Activated T-helper 17 cell treated with anti-CD3 and anti-CD28 coated beads, Interleukin-2, amount 50 U/mL, for 72 hours (primary cell): ENCODE data around the gene SCAMP5. TPM values are rescaled to one million over a fixed set of nuclear protein-coding genes. Genes with fewer than 3 reads are reported as not detected.

ENCODE experiments used
- ATAC-seq: fragments of 150-1000 bp; cut with Tn5 transposase; replicated peaks from 2 replicates; pipeline ENCODE4 v1.10.0; 2021; ENCODE audit warnings: mild to moderate bottlenecking, moderate library complexity
- H3K27ac Mint-ChIP-seq: one replicate; pipeline ENCODE4 v1.8.0; 2022; ENCODE audit warnings: mixed read lengths
- H3K27me3 Mint-ChIP-seq: one replicate; pipeline ENCODE4 v1.8.0; 2022; ENCODE audit warnings: mixed read lengths
- H3K36me3 Mint-ChIP-seq: one replicate; pipeline ENCODE4 v1.8.0; 2022; ENCODE audit warnings: low read depth, mild to moderate bottlenecking, mixed read lengths
- H3K4me1 Mint-ChIP-seq: one replicate; pipeline ENCODE4 v1.8.0; 2022; ENCODE audit warnings: mixed read lengths
- H3K4me3 Mint-ChIP-seq: one replicate; pipeline ENCODE4 v1.8.0; 2022; ENCODE audit warnings: mild to moderate bottlenecking, mixed read lengths
- H3K9me3 Mint-ChIP-seq: one replicate; pipeline ENCODE4 v1.8.0; 2022; ENCODE audit warnings: mixed read lengths
- total RNA-seq, 2 donors: library from RNA; stranded (reverse); gene quantifications; one replicate each; pipeline ENCODE4 v1.2.3, GENCODE V29; 2022

The SCAMP5 gene
- total RNA-seq, 2 donors from 2014 or later, result 5.1 to 5.3 TPM

DNA sequence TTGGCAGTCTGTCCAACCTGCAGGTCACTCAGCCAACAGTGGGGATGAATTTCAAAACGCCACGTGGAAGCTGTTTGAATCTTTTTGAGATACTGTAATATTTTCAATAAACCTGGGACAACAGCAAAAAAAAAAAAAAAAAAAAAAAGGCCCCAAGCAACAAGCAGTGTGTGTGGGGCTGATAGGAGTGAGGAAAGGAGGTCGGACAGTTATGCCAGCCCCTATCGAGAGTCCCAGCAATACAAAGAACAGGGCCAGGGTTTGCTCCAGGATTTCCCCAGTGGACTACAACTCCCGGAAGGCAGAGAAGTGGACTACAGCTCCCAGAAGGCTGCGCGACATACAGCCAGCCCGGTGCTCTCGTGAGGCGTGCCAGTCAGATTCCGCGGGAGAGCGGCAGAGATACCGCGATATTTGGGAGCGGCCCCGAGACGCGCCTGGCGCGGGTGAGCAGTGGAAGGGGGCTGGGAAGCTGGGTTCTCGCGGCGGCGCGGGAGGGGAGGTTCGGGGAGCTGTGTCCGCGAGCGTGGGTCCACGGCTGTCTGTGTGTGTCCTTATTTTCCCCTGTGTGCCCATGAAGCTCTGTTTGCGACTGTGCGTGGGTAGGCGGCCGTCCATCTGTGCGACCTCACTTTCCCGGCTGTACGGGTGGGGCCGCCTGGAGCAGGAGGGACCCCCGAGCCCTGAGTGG, 28.0 kb downstream of the SCAMP5 start, which contains the start of gene PPCDC:
PPCDC (plus strand) TSS at position 410 of the 691 bp plus-strand sequence. CDS start 4,729 bp downstream, outside the sequence.
- Mint-ChIP-seq H3K4me3 (peak within 1 kb of the TSS; percentile 92), H3K36me3 (no peaks in the 10 kb centered on the region), H3K9me3 (no peaks in the 10 kb centered on the region), H3K4me1 (peaks cover 6% of the 10 kb centered on the region), H3K27ac (peak within 1 kb of the TSS; percentile 98), H3K27me3 (no peaks in the 10 kb centered on the region)
- ATAC-seq, result peak; percentile 100

DNA sequence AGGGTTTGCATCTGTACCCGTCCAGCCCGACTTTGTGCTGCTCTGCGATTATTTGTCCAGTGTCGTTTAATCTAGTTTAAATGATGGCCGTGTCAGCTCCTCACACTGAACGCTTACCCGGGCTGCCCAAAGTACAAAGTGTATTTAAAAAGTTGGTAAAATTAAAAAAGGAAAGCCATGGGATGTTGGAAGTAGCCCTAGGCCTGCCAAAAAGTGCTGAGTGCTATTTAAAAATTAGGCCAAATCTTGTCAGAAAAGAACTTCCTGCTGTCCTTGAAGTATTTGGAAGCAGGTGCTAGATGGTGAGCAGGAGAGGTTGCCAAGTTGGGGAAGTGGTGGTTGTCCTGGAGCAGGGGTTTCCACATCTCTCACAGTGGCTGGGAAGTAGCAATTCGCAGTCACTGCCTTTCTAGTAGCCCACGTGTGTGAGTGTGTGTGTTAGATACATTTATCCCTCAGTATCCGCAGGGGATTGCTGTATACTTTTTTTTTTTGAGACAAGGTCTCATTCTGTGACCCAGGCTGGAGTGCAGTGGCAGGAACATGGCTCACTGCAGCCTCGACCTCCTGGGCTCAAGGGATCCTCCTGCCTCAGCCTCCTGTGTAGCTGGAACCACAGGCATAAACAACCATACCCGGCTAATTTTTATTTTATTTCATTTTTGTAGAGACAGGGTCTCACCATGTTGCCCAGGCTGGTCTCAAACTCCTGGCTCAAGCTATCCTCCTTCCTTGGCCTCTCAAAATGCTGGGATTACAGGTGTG, 28.7 kb downstream of the SCAMP5 start:
- Mint-ChIP-seq H3K9me3 (no peaks in the 10 kb centered on the region), H3K4me1 (peaks cover 8% of the 10 kb centered on the region), H3K4me3 (peak overlapping the region; percentile 92), H3K27ac (peak overlapping the region; percentile 98), H3K27me3 (no peaks in the 10 kb centered on the region), H3K36me3 (peaks cover 2% of the 10 kb centered on the region)
- peak; percentile 13 for ATAC-seq

DNA sequence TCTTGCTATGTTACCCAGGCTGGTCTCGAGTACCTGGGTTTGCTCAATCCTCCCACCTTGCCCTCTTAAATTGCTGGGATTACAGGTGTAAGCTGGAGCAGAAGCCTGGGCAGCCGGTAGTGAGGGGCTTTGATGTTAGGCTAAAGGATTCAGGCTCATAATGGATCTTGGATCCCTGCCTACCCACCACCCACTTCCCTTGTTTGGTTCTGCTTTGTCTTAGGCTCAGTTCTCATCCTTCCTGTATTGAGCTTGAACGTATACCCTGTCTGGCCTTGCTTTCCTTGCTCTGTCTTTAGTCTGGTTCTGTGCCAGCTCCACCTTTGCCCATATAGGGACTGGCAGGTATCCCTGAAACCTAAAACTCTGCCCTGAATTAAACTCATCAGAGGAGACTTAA, 29.7 kb downstream of the SCAMP5 start:
- H3K4me1 Mint-ChIP-seq, result peaks cover 12% of the 10 kb centered on the region
- no peak for ATAC-seq
- no peaks in the 10 kb centered on the region for H3K9me3 Mint-ChIP-seq
- H3K27me3 Mint-ChIP-seq, result no peaks in the 10 kb centered on the region
- H3K27ac Mint-ChIP-seq, result peak overlapping the region; percentile 98
- H3K4me3 Mint-ChIP-seq, result peak overlapping the region; percentile 92
- H3K36me3 Mint-ChIP-seq, result peaks cover 6% of the 10 kb centered on the region

DNA sequence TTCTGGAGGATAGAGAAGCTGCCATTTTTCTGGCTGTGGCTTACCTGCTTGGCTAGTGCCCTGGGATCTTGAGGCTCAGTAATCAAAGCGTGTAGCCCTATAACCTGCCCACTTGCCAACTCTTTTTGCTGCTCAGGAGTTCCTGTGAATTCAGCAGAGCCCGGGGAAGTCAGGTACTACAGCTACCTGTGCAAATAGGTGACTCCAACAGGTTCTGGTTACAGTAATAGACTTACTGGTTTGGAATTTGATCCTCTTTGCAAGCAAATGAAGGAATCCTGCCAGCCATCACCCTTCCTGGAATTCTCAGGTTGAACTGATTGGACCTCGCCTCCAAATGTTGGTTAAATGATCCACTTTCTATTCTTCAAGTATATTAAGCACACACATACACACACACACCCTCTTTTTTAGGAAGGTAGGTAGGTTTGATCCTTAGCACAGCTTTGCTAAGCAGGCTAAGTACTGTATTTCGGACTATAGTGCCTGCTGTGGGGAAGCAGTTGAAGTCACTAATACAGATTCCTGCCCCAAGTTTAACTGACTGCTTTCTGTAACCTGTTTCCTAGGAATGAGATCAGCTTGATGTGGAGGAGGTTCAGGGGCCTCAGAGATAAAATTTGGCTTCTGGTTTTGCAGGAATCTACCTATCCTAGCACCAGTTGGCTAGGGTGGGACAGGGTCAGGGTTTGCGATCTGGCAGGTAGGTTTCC, 30.3 kb downstream of the SCAMP5 start:
- H3K36me3 Mint-ChIP-seq, result peaks cover 6% of the 10 kb centered on the region
- H3K4me1 Mint-ChIP-seq, result peaks cover 12% of the 10 kb centered on the region
- no peak for ATAC-seq
- peak overlapping the region; percentile 92 for H3K4me3 Mint-ChIP-seq
- H3K27ac Mint-ChIP-seq, result peak overlapping the region; percentile 98
- H3K27me3 Mint-ChIP-seq, result no peaks in the 10 kb centered on the region
- no peaks in the 10 kb centered on the region for H3K9me3 Mint-ChIP-seq

DNA sequence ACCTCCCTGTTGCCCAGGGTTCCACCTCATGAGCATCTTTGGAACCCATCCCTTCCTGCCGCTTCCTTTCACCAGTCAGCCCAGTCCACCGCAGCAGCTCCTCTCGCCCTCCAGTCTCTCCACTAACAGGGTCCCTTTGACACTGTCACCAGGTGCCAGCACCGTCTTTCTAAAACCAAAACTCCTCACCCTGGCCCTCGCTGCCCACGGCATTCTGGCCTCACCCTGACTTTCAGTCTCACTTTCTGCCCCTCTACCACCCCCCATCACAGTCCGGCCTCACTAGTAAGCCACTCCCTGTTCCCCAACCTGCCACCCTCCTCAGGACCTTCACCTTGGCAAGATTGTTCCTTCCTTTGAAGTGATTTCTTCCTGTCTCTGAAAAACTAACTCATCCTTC, 32.2 kb downstream of the SCAMP5 start:
- Mint-ChIP-seq H3K27me3 (no peaks in the 10 kb centered on the region), H3K27ac (peak overlapping the region; percentile 20), H3K9me3 (no peaks in the 10 kb centered on the region), H3K4me3 (no peak overlapping the region), H3K36me3 (peaks cover 16% of the 10 kb centered on the region), H3K4me1 (peaks cover 12% of the 10 kb centered on the region)
- ATAC-seq, result no peak

DNA sequence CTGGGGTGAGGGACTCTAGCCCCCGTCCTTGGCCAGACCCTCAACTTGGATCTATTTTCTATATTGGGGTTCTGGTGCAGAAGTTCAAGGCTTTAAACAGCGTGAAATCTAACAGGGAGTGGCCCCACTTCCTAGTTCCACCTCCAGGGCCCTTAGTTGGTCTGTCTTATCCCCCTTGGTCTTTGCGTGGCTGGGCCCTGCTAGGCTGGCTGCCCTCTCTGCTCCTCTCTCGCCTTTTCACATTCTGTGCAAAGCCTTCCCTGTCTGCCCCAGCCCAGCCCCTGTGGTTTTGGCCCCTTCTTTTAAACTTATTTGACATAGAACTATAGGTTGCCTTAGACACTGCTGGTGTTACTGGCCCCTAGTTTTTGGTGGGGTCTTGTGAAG, 33.6 kb downstream of the SCAMP5 start:
- Mint-ChIP-seq H3K4me3 (no peak overlapping the region), H3K36me3 (peaks cover 21% of the 10 kb centered on the region)

DNA sequence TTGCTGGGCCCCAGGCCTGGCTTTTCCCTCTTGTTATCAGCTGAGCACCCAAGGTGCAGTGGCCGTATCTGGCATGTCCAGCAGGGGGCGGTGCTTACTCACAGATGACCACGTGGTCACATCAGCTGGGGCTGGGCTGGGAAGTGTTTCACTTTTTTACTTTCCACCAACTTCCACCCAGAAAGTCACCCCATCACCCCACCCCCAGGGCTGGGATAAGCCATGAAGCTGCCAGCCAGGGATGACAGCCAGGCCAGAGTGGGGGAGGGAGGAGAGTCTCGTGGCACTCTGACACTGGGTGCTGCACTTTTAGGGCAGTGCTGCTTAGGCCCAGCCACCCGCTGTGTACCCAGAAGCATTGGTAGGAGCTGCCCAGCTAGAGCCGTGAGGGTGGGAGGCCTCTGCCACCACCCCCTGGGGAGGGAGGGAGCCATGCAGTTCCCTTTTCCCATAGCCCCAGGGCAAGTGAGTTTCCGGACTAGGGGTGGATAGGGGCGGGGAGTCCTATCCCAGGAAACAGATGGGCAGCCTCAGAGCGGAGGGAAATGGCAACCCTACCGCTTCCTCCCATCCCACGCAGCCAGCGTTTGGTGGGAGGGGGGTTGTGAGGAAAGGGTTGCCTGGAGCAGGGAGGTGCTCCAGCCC, 34.1 kb downstream of the SCAMP5 start:
- no peaks in the 10 kb centered on the region for H3K27me3 Mint-ChIP-seq
- H3K27ac Mint-ChIP-seq, result peak overlapping the region; percentile 40
- no peaks in the 10 kb centered on the region for H3K9me3 Mint-ChIP-seq
- no peak overlapping the region for H3K4me3 Mint-ChIP-seq
- H3K36me3 Mint-ChIP-seq, result peaks cover 21% of the 10 kb centered on the region
- ATAC-seq, result peak; percentile 96
- peaks cover 12% of the 10 kb centered on the region for H3K4me1 Mint-ChIP-seq

More for the DNA sequence above, 33.6 kb downstream of the SCAMP5 start:
- H3K27ac Mint-ChIP-seq, result peak overlapping the region; percentile 40
- H3K9me3 Mint-ChIP-seq, result no peaks in the 10 kb centered on the region
- H3K4me1 Mint-ChIP-seq, result peaks cover 12% of the 10 kb centered on the region
- H3K27me3 Mint-ChIP-seq, result no peaks in the 10 kb centered on the region
- ATAC-seq, result peak; percentile 30

DNA sequence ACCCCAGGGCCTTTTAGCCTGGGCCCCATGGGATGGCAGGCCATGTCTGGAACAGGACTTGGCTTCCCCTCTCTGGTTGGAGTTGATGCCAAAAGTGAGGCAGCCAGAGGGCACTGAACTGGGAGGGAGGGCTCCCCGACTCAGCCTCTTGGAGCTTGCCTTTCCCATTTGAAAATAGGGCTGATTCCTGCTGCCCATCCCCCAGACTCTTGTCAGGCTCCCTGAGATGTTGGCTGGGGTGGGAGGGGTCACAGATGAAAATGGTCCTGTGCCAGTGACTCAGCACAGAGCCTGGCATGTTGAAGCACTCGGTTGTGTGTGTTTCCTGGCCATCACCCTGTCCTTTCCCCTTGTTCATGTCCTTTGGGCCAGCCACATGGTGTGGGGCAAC, 34.7 kb downstream of the SCAMP5 start:
- peaks cover 21% of the 10 kb centered on the region for H3K36me3 Mint-ChIP-seq
- H3K9me3 Mint-ChIP-seq, result no peaks in the 10 kb centered on the region
- H3K4me1 Mint-ChIP-seq, result peaks cover 10% of the 10 kb centered on the region
- no peaks in the 10 kb centered on the region for H3K27me3 Mint-ChIP-seq
- H3K4me3 Mint-ChIP-seq, result no peak overlapping the region
- no peak overlapping the region for H3K27ac Mint-ChIP-seq
- no peak for ATAC-seq

DNA sequence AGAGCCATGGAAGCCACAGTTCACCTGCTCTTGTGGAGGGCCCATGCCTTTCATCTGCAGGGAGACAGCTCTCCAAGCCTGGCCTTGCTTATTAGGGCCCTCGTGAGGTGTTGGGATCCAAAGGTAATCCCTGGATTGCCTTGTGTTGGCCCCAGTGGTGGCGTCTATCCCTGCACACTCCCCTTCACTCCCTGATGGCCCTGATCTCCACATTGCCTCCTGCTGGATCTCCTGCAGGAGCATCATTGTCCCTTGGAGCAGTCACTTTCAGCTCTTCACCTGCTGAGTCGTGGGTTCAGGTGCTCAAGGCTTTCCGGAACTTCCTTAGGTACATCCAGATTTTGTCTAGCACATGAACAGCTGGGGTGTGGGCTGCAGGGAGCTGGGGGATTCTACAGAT, 35.1 kb downstream of the SCAMP5 start:
- Mint-ChIP-seq H3K27ac (no peak overlapping the region), H3K4me1 (peaks cover 6% of the 10 kb centered on the region), H3K36me3 (peaks cover 21% of the 10 kb centered on the region), H3K9me3 (no peaks in the 10 kb centered on the region), H3K27me3 (no peaks in the 10 kb centered on the region), H3K4me3 (no peak overlapping the region)
- ATAC-seq, result no peak

DNA sequence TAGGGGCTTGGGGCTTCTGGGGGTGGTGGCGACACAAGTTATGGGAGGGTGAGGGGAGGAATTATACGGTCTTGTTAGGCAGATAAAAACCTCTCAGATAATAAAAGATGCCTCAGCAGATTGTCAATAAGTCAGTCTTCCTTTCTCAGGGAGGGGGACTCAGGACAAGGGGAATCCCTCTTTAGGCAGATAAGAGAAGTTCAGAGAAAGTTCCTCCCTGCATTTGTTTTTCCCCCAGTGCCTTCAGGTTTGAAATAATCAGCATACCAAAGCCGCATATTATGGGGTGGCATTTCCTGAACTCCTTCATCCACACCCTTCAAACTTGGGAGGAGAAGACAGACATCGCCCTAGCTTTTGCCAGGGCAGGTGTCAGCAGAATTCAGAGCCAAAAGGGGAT, 36.5 kb downstream of the SCAMP5 start:
- Mint-ChIP-seq H3K27me3 (no peaks in the 10 kb centered on the region), H3K4me1 (peaks cover 13% of the 10 kb centered on the region), H3K27ac (no peak overlapping the region), H3K36me3 (peaks cover 28% of the 10 kb centered on the region), H3K4me3 (no peak overlapping the region), H3K9me3 (no peaks in the 10 kb centered on the region)
- no peak for ATAC-seq

DNA sequence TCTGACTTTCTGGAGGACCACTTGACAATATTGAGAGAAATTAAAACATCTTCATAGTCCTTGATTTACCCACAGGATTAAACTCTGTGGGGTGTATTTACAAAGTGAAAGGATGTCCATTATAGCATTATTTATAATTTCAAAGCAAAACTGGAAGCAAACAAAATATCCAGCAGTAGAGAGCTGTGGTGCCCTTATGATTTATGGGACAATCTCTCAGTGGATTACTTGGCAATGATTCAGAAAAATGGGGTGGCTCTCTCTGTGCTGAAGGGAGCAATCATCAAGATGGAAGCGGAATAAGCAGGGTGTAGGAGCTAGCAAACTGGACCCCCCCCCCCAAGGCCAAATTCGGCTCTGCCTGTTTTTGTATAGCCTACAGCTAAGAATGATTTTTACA, 37.0 kb downstream of the SCAMP5 start:
- H3K27ac Mint-ChIP-seq, result no peak overlapping the region
- peaks cover 32% of the 10 kb centered on the region for H3K36me3 Mint-ChIP-seq
- no peaks in the 10 kb centered on the region for H3K9me3 Mint-ChIP-seq
- ATAC-seq, result no peak
- H3K4me1 Mint-ChIP-seq, result peaks cover 19% of the 10 kb centered on the region
- no peaks in the 10 kb centered on the region for H3K27me3 Mint-ChIP-seq
- no peak overlapping the region for H3K4me3 Mint-ChIP-seq

DNA sequence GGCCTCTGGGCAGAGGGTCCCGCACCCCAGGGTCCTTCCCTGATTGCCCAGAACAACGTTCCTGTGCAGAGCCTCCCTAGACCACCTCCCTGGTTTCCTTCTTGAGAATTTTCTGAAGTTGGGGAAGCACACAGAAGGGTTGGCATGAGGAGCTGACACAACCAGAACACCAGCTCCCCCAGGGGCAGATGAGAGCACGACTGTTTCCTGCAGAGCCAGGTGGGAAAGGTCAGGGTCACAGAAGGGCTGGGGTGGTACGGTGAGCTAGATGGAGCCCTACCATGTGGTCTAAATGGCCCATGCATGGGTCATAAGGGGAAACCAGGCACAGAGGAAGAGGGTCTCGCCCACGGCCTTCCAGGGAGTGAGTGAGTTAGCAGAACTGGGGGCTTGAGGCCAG, 38.4 kb downstream of the SCAMP5 start:
- no peak for ATAC-seq
- Mint-ChIP-seq H3K27ac (no peak overlapping the region), H3K36me3 (peaks cover 43% of the 10 kb centered on the region), H3K4me3 (no peak overlapping the region), H3K9me3 (no peaks in the 10 kb centered on the region), H3K4me1 (peaks cover 25% of the 10 kb centered on the region), H3K27me3 (no peaks in the 10 kb centered on the region)

DNA sequence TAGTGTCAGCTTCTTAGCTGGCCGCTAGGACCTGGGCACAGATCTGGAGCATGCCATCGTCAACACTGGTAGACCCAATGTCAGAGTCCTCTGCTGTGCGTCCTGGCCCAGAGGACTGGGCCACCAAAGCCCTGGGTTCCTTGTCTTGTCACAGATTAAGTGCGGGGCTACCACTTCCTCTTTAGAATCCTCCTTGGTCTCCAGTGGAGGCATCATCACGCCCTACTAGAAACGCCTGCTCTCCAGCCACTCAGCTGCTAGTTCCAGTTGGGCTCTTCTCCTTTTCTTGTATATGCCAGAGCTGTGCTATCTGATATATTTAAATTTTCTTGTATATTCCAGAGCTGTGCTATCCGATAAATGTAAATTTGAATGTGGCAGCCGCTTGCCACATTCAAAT, 39.3 kb downstream of the SCAMP5 start:
- Mint-ChIP-seq H3K9me3 (no peaks in the 10 kb centered on the region), H3K36me3 (peaks cover 39% of the 10 kb centered on the region), H3K27ac (no peak overlapping the region), H3K4me1 (peaks cover 19% of the 10 kb centered on the region), H3K4me3 (no peak overlapping the region), H3K27me3 (no peaks in the 10 kb centered on the region)
- no peak for ATAC-seq

DNA sequence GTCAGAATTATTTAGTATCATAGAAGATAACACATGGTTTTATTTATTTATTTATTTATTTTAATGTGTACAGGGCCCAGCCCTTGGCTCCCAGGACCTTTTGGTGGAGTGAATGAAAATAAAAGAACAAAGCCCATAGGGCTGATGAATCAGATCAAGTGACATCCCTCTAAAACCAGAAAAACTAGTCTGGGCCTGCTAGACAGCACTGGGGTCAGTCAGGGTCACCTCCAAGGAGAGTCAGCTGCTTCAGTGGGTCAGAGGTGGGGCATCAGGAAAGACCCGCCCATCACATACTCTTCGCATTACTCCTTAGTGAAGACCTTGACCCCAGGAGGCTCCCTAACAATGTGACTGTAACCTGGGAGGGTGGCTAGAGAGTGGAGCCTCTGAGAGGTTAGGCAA, 40.9 kb downstream of the SCAMP5 start:
- peaks cover 19% of the 10 kb centered on the region for H3K4me1 Mint-ChIP-seq
- H3K9me3 Mint-ChIP-seq, result no peaks in the 10 kb centered on the region
- ATAC-seq, result no peak
- H3K4me3 Mint-ChIP-seq, result no peak overlapping the region
- no peaks in the 10 kb centered on the region for H3K27me3 Mint-ChIP-seq
- peak overlapping the region; percentile 8 for H3K27ac Mint-ChIP-seq
- H3K36me3 Mint-ChIP-seq, result peaks cover 45% of the 10 kb centered on the region
